K562 (cell line): Measurements from ENCODE around the gene LAMC1.

Experiments
- CHD2 ChIP-seq: IDR thresholded peaks from 2 replicates; pipeline ENCODE4 v1.6.1; 2011; ENCODE audit warnings: low read depth, low read length
- ESRRA ChIP-seq: fragments of 450-650 bp; IDR thresholded peaks from 2 replicates; pipeline ENCODE4 v1.6.1; 2014; ENCODE audit warnings: low read depth, mild to moderate bottlenecking, moderate library complexity, borderline replicate concordance
- FUS ChIP-seq: fragments of 200-400 bp; formaldehyde crosslinking; optimal IDR thresholded peaks from 2 replicates; pipeline ENCODE3; 2017; ENCODE audit warnings: low read depth, low read length
- NFE2L1 ChIP-seq: fragments of 450-650 bp; IDR thresholded peaks from 2 replicates; pipeline ENCODE4 v1.6.1; 2016; ENCODE audit warnings: missing genetic modification characterization, low read depth, mild to moderate bottlenecking, missing compliant biosample characterization, moderate library complexity, borderline replicate concordance
- RBM34 ChIP-seq: fragments of 200-400 bp; formaldehyde crosslinking; IDR thresholded peaks from 2 replicates; pipeline ENCODE4 v1.6.1; 2018; ENCODE audit warnings: low read length, borderline replicate concordance; ENCODE audit not compliant: insufficient read depth
- SIN3A ChIP-seq, 2 experiments: fragments of 150-350 bp in 1 of 2; IDR thresholded peaks; 2 replicates each; pipeline ENCODE4 v1.6.1; 2011 to 2016; ENCODE audit warnings: borderline replicate concordance in 2 of 2, low read depth in 2 of 2, low read length in 2 of 2, mild to moderate bottlenecking in 2 of 2, moderate library complexity in 2 of 2; ENCODE audit not compliant: control insufficient read depth in 1 of 2
- TF ChIP-seq, protein P1 (sequence below): fragments of 450-650 bp; formaldehyde crosslinking; IDR thresholded peaks from 2 replicates; pipeline ENCODE4 v1.4.0; 2020; ENCODE audit warnings: mild to moderate bottlenecking, mixed read lengths

DNA sequence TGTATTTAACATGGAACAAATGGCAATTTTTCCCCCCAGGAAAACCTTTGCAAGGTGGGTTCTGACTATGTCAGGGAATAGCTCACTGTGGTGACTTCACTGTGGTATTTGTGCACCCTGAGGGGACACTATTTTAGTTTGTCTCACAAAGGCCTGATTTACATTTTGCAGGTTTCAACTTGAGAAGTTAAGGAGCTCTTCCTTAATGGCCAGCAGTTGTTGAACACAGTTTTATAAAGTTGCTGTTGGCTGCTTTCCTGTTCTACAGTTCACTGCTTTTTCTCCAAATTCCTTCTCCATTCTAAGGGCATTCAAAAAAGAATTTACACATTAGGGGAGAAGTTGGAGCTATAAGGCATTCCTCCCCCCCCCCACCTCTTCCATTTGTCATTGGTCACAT, 4.6 kb downstream of the LAMC1 start:
- no peak for TF ChIP-seq SIN3A (IDR thresholded peaks at IDR 0.05; ENCODE audit: borderline replicate concordance in 2 of 2, control insufficient read depth in 1 of 2, low read depth in 2 of 2, low read length in 2 of 2)
- no peak for TF ChIP-seq RBM34
- TF ChIP-seq NFE2L1 = no peak
- TF ChIP-seq CHD2 = no peak
- TF ChIP-seq, protein P1, sequence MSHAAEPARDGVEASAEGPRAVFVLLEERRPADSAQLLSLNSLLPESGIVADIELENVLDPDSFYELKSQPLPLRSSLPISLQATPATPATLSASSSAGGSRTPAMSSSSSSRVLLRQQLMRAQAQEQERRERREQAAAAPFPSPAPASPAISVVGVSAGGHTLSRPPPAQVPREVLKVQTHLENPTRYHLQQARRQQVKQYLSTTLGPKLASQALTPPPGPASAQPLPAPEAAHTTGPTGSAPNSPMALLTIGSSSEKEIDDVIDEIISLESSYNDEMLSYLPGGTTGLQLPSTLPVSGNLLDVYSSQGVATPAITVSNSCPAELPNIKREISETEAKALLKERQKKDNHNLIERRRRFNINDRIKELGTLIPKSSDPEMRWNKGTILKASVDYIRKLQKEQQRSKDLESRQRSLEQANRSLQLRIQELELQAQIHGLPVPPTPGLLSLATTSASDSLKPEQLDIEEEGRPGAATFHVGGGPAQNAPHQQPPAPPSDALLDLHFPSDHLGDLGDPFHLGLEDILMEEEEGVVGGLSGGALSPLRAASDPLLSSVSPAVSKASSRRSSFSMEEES (CRISPR knock-in tag) = no peak
- no peak for TF ChIP-seq FUS
- TF ChIP-seq ESRRA = no peak
